Neuronal stem cell (in vitro differentiated cells): Measurements from ENCODE around the gene CAMK4.

Experiments
- DNase-seq: peaks from one replicate; pipeline ENCODE4 v3.0.0-alpha.2; 2013; ENCODE audit warnings: low spot score
- H2AFZ ChIP-seq: one replicate; pipeline ENCODE4 v1.6.1; 2013; ENCODE audit warnings: mild to moderate bottlenecking, low read length, inconsistent platforms
- H2AK5ac ChIP-seq: 2 replicates; pipeline ENCODE4 v1.6.1; 2013; ENCODE audit warnings: low read depth, mild to moderate bottlenecking, inconsistent platforms, low read length, moderate library complexity, mixed read lengths
- H2BK120ac ChIP-seq: 2 replicates; pipeline ENCODE4 v1.6.1; 2013; ENCODE audit warnings: low read depth, mild to moderate bottlenecking, inconsistent platforms, low read length, moderate library complexity, mixed read lengths
- H2BK12ac ChIP-seq: one replicate; pipeline ENCODE4 v1.6.1; 2013; ENCODE audit warnings: low read length, inconsistent platforms
- H2BK15ac ChIP-seq: 2 replicates; pipeline ENCODE4 v1.6.1; 2013; ENCODE audit warnings: mild to moderate bottlenecking, low read length, inconsistent platforms, mixed read lengths
- H2BK5ac ChIP-seq: one replicate; pipeline ENCODE4 v1.6.1; 2013; ENCODE audit warnings: inconsistent platforms, mild to moderate bottlenecking, low read length, moderate library complexity
- H3K14ac ChIP-seq: one replicate; pipeline ENCODE4 v1.6.1; 2013; ENCODE audit warnings: low read length, inconsistent platforms
- H3K18ac ChIP-seq: 2 replicates; pipeline ENCODE4 v1.6.1; 2013; ENCODE audit warnings: low read length, inconsistent platforms
- H3K23ac ChIP-seq: 2 replicates; pipeline ENCODE4 v1.6.1; 2013; ENCODE audit warnings: low read depth, mild to moderate bottlenecking, mixed read lengths, low read length, inconsistent platforms; ENCODE audit not compliant: poor library complexity
- H3K27ac ChIP-seq: replicated peaks from 3 replicates; pipeline ENCODE4 v1.5.1; 2013; ENCODE audit warnings: low read length, inconsistent platforms
- H3K27me3 ChIP-seq, 3 experiments: 2 replicates each; pipeline ENCODE4 v1.6.1; 2013; ENCODE audit warnings: low read length in 3 of 3, mild to moderate bottlenecking in 2 of 3, inconsistent platforms in 1 of 3, low read depth in 1 of 3, mixed read lengths in 1 of 3, moderate library complexity in 1 of 3; ENCODE audit not compliant: control insufficient read depth in 3 of 3, insufficient read depth in 3 of 3
- H3K36me3 ChIP-seq, 2 donors: replicated peaks in 1 of 2; 2 replicates each; pipeline ENCODE4 v1.6.1; 2013; ENCODE audit warnings: low read length in 2 of 2; ENCODE audit not compliant: control insufficient read depth in 2 of 2, insufficient read depth in 2 of 2
- H3K4ac ChIP-seq: 2 replicates; pipeline ENCODE4 v1.6.1; 2013; ENCODE audit warnings: inconsistent platforms, mild to moderate bottlenecking, low read length, moderate library complexity
- H3K4me1 ChIP-seq, 2 donors: 1 replicate in 1 of 2; 2 replicates in 1 of 2; pipeline ENCODE4 v1.6.1; 2013; ENCODE audit warnings: low read length in 2 of 2, low read depth in 1 of 2; ENCODE audit not compliant: control insufficient read depth in 2 of 2, insufficient read depth in 1 of 2
- H3K4me2 ChIP-seq: one replicate; pipeline ENCODE4 v1.6.1; 2013; ENCODE audit warnings: mild to moderate bottlenecking, low read length, inconsistent platforms; ENCODE audit not compliant: insufficient read depth, poor library complexity, severe bottlenecking
- H3K4me3 ChIP-seq, 2 donors: 2 replicates each; pipeline ENCODE4 v1.5.1; 2013; ENCODE audit warnings: low read length in 2 of 2, mild to moderate bottlenecking in 2 of 2, inconsistent platforms in 1 of 2, moderate library complexity in 1 of 2
- H3K79me1 ChIP-seq: one replicate; pipeline ENCODE4 v1.6.1; 2013; ENCODE audit warnings: low read depth, mild to moderate bottlenecking, inconsistent platforms, low read length, moderate library complexity
- H3K9ac ChIP-seq: one replicate; pipeline ENCODE4 v1.6.1; 2013; ENCODE audit warnings: mild to moderate bottlenecking, low read depth, low read length, inconsistent platforms; ENCODE audit not compliant: poor library complexity
- H3K9me3 ChIP-seq, 2 donors: replicated peaks in 1 of 2; 2 replicates each; pipeline versions ENCODE3 to v1.6.1; 2013; ENCODE audit warnings: low read length in 2 of 2, mild to moderate bottlenecking in 2 of 2, inconsistent platforms in 1 of 2, low read depth in 1 of 2, mixed read lengths in 1 of 2, moderate library complexity in 1 of 2; ENCODE audit not compliant: control insufficient read depth in 2 of 2, insufficient read depth in 1 of 2
- H4K8ac ChIP-seq: one replicate; pipeline ENCODE4 v1.6.1; 2013; ENCODE audit warnings: low read depth, mild to moderate bottlenecking, inconsistent platforms, low read length, moderate library complexity
- H4K91ac ChIP-seq: one replicate; pipeline ENCODE4 v1.6.1; 2013; ENCODE audit warnings: low read length, low read depth, mild to moderate bottlenecking, inconsistent platforms; ENCODE audit not compliant: poor library complexity
- WGBS, 2 donors: extraction: QIAGEN DNeasy Blood & Tissue Kit; methylation state at CpG; one replicate each; pipeline ENCODE4 v1.1.7; 2013; ENCODE audit warnings: missing lambda C conversion rate in 2 of 2, mixed read lengths in 1 of 2; ENCODE audit not compliant: insufficient read length in 2 of 2, insufficient replicate concordance in 1 of 2; ENCODE audit errors: extremely low coverage in 2 of 2; 5-methylcytosine and 5-hydroxymethylcytosine counted together

The CAMK4 gene

DNA sequence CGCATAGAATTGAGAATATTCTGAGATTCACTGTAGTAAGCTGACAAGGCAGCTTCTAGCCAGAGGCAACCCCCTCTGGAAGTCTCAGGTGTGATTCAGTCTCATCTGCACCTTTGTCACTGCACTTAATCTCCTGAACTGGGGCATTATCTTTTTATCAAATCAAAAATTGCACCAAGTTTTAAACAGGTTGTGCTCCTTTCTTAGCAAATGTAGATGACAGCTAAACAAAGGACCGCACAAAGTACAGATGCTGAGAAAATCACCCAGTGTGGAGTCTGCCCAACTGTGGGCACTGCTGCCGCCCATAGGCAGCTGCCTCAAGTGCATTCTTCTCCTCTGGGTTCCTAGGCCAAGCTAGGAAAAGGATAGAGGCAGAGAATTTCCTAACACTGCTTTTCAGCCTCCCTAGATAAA, 237.1 kb downstream of the CAMK4 start:
- DNase-seq, result peak; percentile 31
- H3K14ac ChIP-seq, result no peak overlapping the region
- H3K27me3 ChIP-seq, result no peaks in the 10 kb centered on the region
- H2BK12ac ChIP-seq, result no peak overlapping the region
- no CpG with 5 or more reads among the region's 3 CpGs for WGBS, 2 donors
- H2BK5ac ChIP-seq, result no peak overlapping the region
- H3K9me3 ChIP-seq, result peaks cover 0 to 4% of the 10 kb centered on the region in 2 donors
- no peak overlapping the region for H3K23ac ChIP-seq
- H4K8ac ChIP-seq, result no peak overlapping the region
- H3K18ac ChIP-seq, result no peak overlapping the region
- no peak overlapping the region for H3K4me2 ChIP-seq
- peak overlapping the region; percentile 31 for H2AFZ ChIP-seq
- no peaks in the 10 kb centered on the region for H3K4me1 ChIP-seq
- no peak overlapping the region for H3K4ac ChIP-seq
- no peak overlapping the region for H2AK5ac ChIP-seq
- no peak overlapping the region for H2BK15ac ChIP-seq
- no peaks in the 10 kb centered on the region for H3K79me1 ChIP-seq
- no peak overlapping the region for H4K91ac ChIP-seq
- no peaks in the 10 kb centered on the region for H3K36me3 ChIP-seq
- no peak overlapping the region for H2BK120ac ChIP-seq
- H3K9ac ChIP-seq, result no peak overlapping the region
- H3K4me3 ChIP-seq, result no peak overlapping the region
- no peak overlapping the region for H3K27ac ChIP-seq

DNA sequence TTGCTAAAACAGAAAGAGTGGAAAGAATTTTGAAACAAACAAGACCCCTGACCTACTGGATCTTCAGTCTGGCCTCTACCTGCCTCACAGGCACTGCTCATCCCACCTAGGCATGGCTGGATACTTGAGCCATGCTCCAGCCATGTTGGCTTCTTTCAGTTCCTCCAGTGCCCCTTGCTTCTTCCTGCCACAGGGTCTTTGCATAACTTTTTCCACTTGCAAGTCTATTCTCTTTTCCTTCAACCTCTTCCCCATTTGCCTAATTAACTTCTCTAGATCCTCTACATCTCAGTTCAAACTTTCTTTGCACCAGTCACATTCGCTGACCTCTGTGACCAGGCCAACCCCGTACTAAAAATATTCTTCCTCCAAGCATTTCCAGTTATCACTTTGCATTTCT, 237.8 kb downstream of the CAMK4 start:
- no peaks in the 10 kb centered on the region for H3K36me3 ChIP-seq

DNA sequence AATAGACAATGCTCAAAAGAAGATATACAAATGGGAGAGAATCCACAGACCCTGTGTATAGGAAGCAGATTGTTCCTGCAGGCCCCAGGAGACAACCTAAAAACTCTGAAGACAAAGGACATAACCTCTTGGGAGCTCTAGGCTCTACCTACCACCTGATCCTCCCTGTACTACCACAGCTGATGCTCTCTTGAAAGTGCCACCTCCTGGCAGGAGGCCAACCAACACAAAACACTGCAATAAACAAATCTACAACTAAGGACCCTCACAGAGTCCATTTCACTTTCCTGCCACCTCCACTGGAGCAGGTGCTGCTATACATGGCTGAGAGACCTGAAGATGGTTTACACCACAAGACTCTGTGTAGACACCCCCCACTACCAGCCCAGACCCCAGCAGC, 239.1 kb downstream of the CAMK4 start:
- Histone ChIP-seq H3K9ac (no peak overlapping the region), H2BK12ac (no peak overlapping the region), H3K4me3 (no peak overlapping the region), H3K23ac (no peak overlapping the region), H3K27ac (no peak overlapping the region), H3K18ac (no peak overlapping the region), H3K27me3 (no peaks in the 10 kb centered on the region), H4K8ac (no peak overlapping the region), H3K4ac (no peak overlapping the region), H2BK120ac (no peak overlapping the region), H4K91ac (no peak overlapping the region), H2AK5ac (no peak overlapping the region), H3K36me3 (no peaks in the 10 kb centered on the region), H3K79me1 (no peaks in the 10 kb centered on the region), H2BK5ac (no peak overlapping the region), H2AFZ (no peak overlapping the region), H3K14ac (no peak overlapping the region), H2BK15ac (no peak overlapping the region), H3K4me1 (no peaks in the 10 kb centered on the region), H3K9me3 (peaks cover 0 to 4% of the 10 kb centered on the region in 2 donors), H3K4me2 (no peak overlapping the region)
- no peak for DNase-seq

More for the DNA sequence above, 237.8 kb downstream of the CAMK4 start:
- H3K27ac ChIP-seq, result no peak overlapping the region
- no peak overlapping the region for H2BK12ac ChIP-seq
- H2BK120ac ChIP-seq, result no peak overlapping the region
- no peaks in the 10 kb centered on the region for H3K4me1 ChIP-seq
- no peaks in the 10 kb centered on the region for H3K27me3 ChIP-seq
- no peak overlapping the region for H4K8ac ChIP-seq
- H3K9me3 ChIP-seq, result peaks cover 0 to 4% of the 10 kb centered on the region in 2 donors
- no peak overlapping the region for H2AK5ac ChIP-seq
- no peak overlapping the region for H3K23ac ChIP-seq
- no peak for DNase-seq
- H4K91ac ChIP-seq, result no peak overlapping the region
- WGBS, 2 donors, result no CpG with 5 or more reads among the region's 2 CpGs
- no peak overlapping the region for H3K4ac ChIP-seq
- H3K18ac ChIP-seq, result no peak overlapping the region
- no peak overlapping the region for H3K9ac ChIP-seq
- H2BK5ac ChIP-seq, result no peak overlapping the region
- H3K4me2 ChIP-seq, result no peak overlapping the region
- no peaks in the 10 kb centered on the region for H3K79me1 ChIP-seq
- peak overlapping the region in 1 of 2 donors; percentile 34 for H3K4me3 ChIP-seq
- H3K14ac ChIP-seq, result no peak overlapping the region
- no peak overlapping the region for H2BK15ac ChIP-seq
- H2AFZ ChIP-seq, result no peak overlapping the region

GRCh38 chr5:111469293-111469896, 245.2 kb downstream of the CAMK4 start:
- WGBS, 2 donors, result no CpG with 5 or more reads among the region's 2 CpGs
- Histone ChIP-seq H2BK120ac (no peak overlapping the region), H4K8ac (no peak overlapping the region), H2AFZ (no peak overlapping the region), H3K23ac (no peak overlapping the region), H2BK5ac (no peak overlapping the region), H3K4me2 (no peak overlapping the region), H3K36me3 (no peaks in the 10 kb centered on the region), H3K9me3 (peaks cover 0 to 4% of the 10 kb centered on the region in 2 donors), H3K14ac (no peak overlapping the region), H3K4ac (no peak overlapping the region), H3K18ac (no peak overlapping the region), H3K4me1 (no peaks in the 10 kb centered on the region), H2BK15ac (no peak overlapping the region), H3K9ac (no peak overlapping the region), H4K91ac (no peak overlapping the region), H3K4me3 (no peak overlapping the region), H2AK5ac (no peak overlapping the region), H3K27ac (no peak overlapping the region), H3K79me1 (no peaks in the 10 kb centered on the region), H2BK12ac (no peak overlapping the region), H3K27me3 (no peaks in the 10 kb centered on the region)
- no peak for DNase-seq
